Esophagus mucosa (tissue), 1 donor: ENCODE measurements around the gene LRRC32. TPM values are rescaled to one million over a fixed set of nuclear protein-coding genes. Genes with fewer than 3 reads are reported as not detected.

Source experiments
- ATAC-seq: fragments of 200-7000 bp; cut with Tn5 transposase; one replicate; pipeline ENCODE4 v1.9.1; 2020
- total RNA-seq: library from RNA; stranded (reverse); gene quantifications from one replicate; pipeline ENCODE4 v1.2.4, GENCODE V29; 2023
- donor health status: DM: yes; HTN: yes; CAD: no.

Gene LRRC32
- total RNA-seq, 1 donor from 2014 or later: 9.0 TPM

GRCh38 chr11:76699451-76700091 is 29.0 kb upstream of the LRRC32 start:
- ATAC-seq: no peak

- no peak for ATAC-seq
These were observed 27.9 kb upstream of the LRRC32 start for GRCh38 chr11:76698321-76699043.

- ATAC-seq: no peak
These were observed 26.2 kb upstream of the LRRC32 start for GRCh38 chr11:76696756-76697155.

- no peak for ATAC-seq
These were observed 25.2 kb upstream of the LRRC32 start for GRCh38 chr11:76695771-76696170.

- ATAC-seq: no peak
These were observed 24.6 kb upstream of the LRRC32 start for GRCh38 chr11:76695133-76695532.

GRCh38 chr11:76694664-76695063 is 24.1 kb upstream of the LRRC32 start:
- peak; percentile 70 for ATAC-seq

GRCh38 chr11:76693806-76694205 is 23.3 kb upstream of the LRRC32 start:
- no peak for ATAC-seq

- ATAC-seq: no peak
These were observed 22.4 kb upstream of the LRRC32 start for GRCh38 chr11:76692956-76693355.

GRCh38 chr11:76691655-76692054 is 21.1 kb upstream of the LRRC32 start:
- ATAC-seq: no peak

GRCh38 chr11:76690736-76691135 is 20.2 kb upstream of the LRRC32 start:
- no peak for ATAC-seq

- ATAC-seq: no peak
These were observed 19.0 kb upstream of the LRRC32 start for GRCh38 chr11:76689313-76690260.

GRCh38 chr11:76688146-76688545 is 17.6 kb upstream of the LRRC32 start:
- ATAC-seq: no peak

- ATAC-seq: no peak
These were observed 15.9 kb upstream of the LRRC32 start for GRCh38 chr11:76686261-76687079.

- no peak for ATAC-seq
These were observed 15.3 kb upstream of the LRRC32 start for GRCh38 chr11:76685831-76686230.

- no peak for ATAC-seq
These were observed 14.7 kb upstream of the LRRC32 start for GRCh38 chr11:76685237-76685636.

GRCh38 chr11:76684516-76684915 is 14.0 kb upstream of the LRRC32 start:
- ATAC-seq: no peak

GRCh38 chr11:76683161-76684095 is 12.9 kb upstream of the LRRC32 start:
- no peak for ATAC-seq

GRCh38 chr11:76682684-76683083 is 12.1 kb upstream of the LRRC32 start:
- ATAC-seq: no peak

GRCh38 chr11:76682106-76682505 is 11.6 kb upstream of the LRRC32 start:
- no peak for ATAC-seq

GRCh38 chr11:76680518-76681425 is 10.2 kb upstream of the LRRC32 start:
- peak; percentile 51 for ATAC-seq
